B cell (primary cell): ENCODE data around the gene KCNS3. TPM values are rescaled to one million over a fixed set of nuclear protein-coding genes. Genes with fewer than 3 reads are reported as not detected.

Experiments used
- ATAC-seq: fragments of 200-7000 bp; cut with Tn5 transposase; one replicate; pipeline ENCODE4 v1.10.0; 2021; ENCODE audit warnings: low read depth, mild to moderate bottlenecking, moderate number of reproducible peaks, moderate library complexity
- CTCF ChIA-PET: fragments of 350-600 bp; sonication (Branson Sonifier 250); formaldehyde crosslinking; loops from one replicate; lab custom pipeline; 2021; ENCODE audit warnings: antibody characterized with exemption, inconsistent platforms; lab: Charles Lee
- POLR2A ChIA-PET: fragments of 350-600 bp; sonication (Branson Sonifier 250); formaldehyde crosslinking; loops from one replicate; lab custom pipeline; 2021; ENCODE audit warnings: antibody characterized with exemption; lab: Charles Lee
- DNase-seq: peaks from one replicate; pipeline ENCODE4 v3.0.0; 2013
- H2AFZ ChIP-seq: 2 replicates; pipeline ENCODE4 v1.6.1; 2012; ENCODE audit warnings: mild to moderate bottlenecking, low read depth, low read length; ENCODE audit not compliant: insufficient read depth, poor library complexity, severe bottlenecking
- H3K27ac ChIP-seq, 2 donors: 1 replicate in 1 of 2; 2 replicates in 1 of 2; pipeline ENCODE4 v1.5.1; 2012 to 2013; ENCODE audit warnings: low read length in 2 of 2, mild to moderate bottlenecking in 2 of 2, moderate library complexity in 1 of 2
- H3K27me3 ChIP-seq, 4 experiments: fragments of 200-600 bp in 1 of 4; sonication (generic) in 1 of 4; replicated peaks in 1 of 4; 1 replicate in 2 of 4; 2 replicates in 2 of 4; pipeline versions ENCODE4 v1.6.1 to v1.7.0; 2013 to 2016; ENCODE audit warnings: low read length in 3 of 4, mild to moderate bottlenecking in 2 of 4, mixed read lengths in 1 of 4, moderate library complexity in 1 of 4; ENCODE audit not compliant: insufficient read depth in 4 of 4, control insufficient read depth in 3 of 4; ENCODE audit errors: control extremely low read depth in 1 of 4
- H3K36me3 ChIP-seq, 2 experiments: replicated peaks in 1 of 2; 1 replicate in 1 of 2; 2 replicates in 1 of 2; pipeline versions ENCODE4 v1.6.1 to v1.7.1; 2013; ENCODE audit warnings: low read length in 1 of 2; ENCODE audit not compliant: insufficient read depth in 2 of 2, control insufficient read depth in 1 of 2; ENCODE audit errors: control extremely low read depth in 1 of 2, extremely low read depth in 1 of 2
- H3K4me1 ChIP-seq, 2 donors: fragments of 200-600 bp in 1 of 2; sonication (generic) in 1 of 2; 1 replicate in 1 of 2; 2 replicates in 1 of 2; pipeline versions ENCODE4 v1.5.1 to v1.6.1; 2013 to 2017; ENCODE audit warnings: low read length in 2 of 2; ENCODE audit not compliant: control insufficient read depth in 2 of 2, insufficient read depth in 2 of 2
- H3K4me2 ChIP-seq: replicated peaks from 2 replicates; pipeline ENCODE3; 2012; ENCODE audit warnings: mild to moderate bottlenecking, low read depth, low read length; ENCODE audit not compliant: poor library complexity, severe bottlenecking
- H3K4me3 ChIP-seq, 5 experiments: fragments of 200-600 bp in 1 of 5; sonication (generic) in 1 of 5; 1 replicate in 3 of 5; 2 replicates in 2 of 5; pipeline versions ENCODE4 v1.5.1 to v1.7.0; 2011 to 2016; ENCODE audit warnings: low read length in 4 of 5, mild to moderate bottlenecking in 4 of 5, low read depth in 2 of 5, control low read depth in 1 of 5, moderate library complexity in 1 of 5; ENCODE audit not compliant: insufficient read depth in 1 of 5; ENCODE audit errors: control extremely low read depth in 1 of 5, extremely low read depth in 1 of 5
- H3K79me2 ChIP-seq: fragments of 200-600 bp; sonication (generic); one replicate; pipeline ENCODE4 v1.6.0; 2016; ENCODE audit warnings: low read length; ENCODE audit not compliant: control insufficient read depth, insufficient read depth
- H3K9ac ChIP-seq: fragments of 200-600 bp; sonication (generic); 2 replicates; pipeline ENCODE4 v1.6.1; 2017; ENCODE audit warnings: mild to moderate bottlenecking, low read length, moderate library complexity
- H3K9me3 ChIP-seq, 3 donors: one replicate each; pipeline versions ENCODE4 v1.6.1 to v1.7.1; 2013; ENCODE audit warnings: low read length in 2 of 3; ENCODE audit not compliant: control insufficient read depth in 2 of 3, insufficient read depth in 1 of 3; ENCODE audit errors: control extremely low read depth in 1 of 3
- H4K20me1 ChIP-seq: 2 replicates; pipeline ENCODE4 v1.6.0; 2012; ENCODE audit warnings: mild to moderate bottlenecking, low read length; ENCODE audit not compliant: insufficient read depth, control insufficient read depth, poor library complexity, severe bottlenecking
- H3K27ac Mint-ChIP-seq: one replicate; pipeline ENCODE4 v1.8.0; 2021; ENCODE audit warnings: mixed read lengths
- H3K27me3 Mint-ChIP-seq: one replicate; pipeline ENCODE4 v1.8.0; 2021; ENCODE audit warnings: mixed read lengths
- H3K4me1 Mint-ChIP-seq: one replicate; pipeline ENCODE4 v1.8.0; 2021; ENCODE audit warnings: mixed read lengths
- H3K4me3 Mint-ChIP-seq: one replicate; pipeline ENCODE4 v1.8.0; 2021; ENCODE audit warnings: mixed read lengths
- H3K9me3 Mint-ChIP-seq: one replicate; pipeline ENCODE4 v1.8.0; 2022; ENCODE audit warnings: mixed read lengths; ENCODE audit not compliant: insufficient read depth
- CTCF ChIP-seq: fragments of 200-600 bp; IDR thresholded peaks from one replicate; pipeline ENCODE4 v1.8.0; 2022; ENCODE audit warnings: antibody characterized with exemption, mild to moderate bottlenecking
- EZH2 ChIP-seq: IDR thresholded peaks from 2 replicates; pipeline ENCODE4 v1.6.1; 2012; ENCODE audit warnings: borderline replicate concordance, low read depth, mild to moderate bottlenecking, moderate library complexity, low read length; ENCODE audit not compliant: insufficient read depth, poor library complexity, severe bottlenecking
- WGBS: methylation state at CpG from one replicate; pipeline ENCODE4 v1.1.5; 2013; ENCODE audit warnings: missing lambda C conversion rate; ENCODE audit not compliant: insufficient coverage; 5-methylcytosine and 5-hydroxymethylcytosine counted together
- intact Hi-C: fragments of 100-400 bp; cut with micrococcal nuclease; formaldehyde crosslinking; loops from one replicate; pipeline ENCODE4 v1.10.0; 2022
- polyA plus RNA-seq: library from polyadenylated mRNA; depleted of rRNA; stranded (reverse); fragments of >200 nt; gene quantifications from 2 replicates; pipeline ENCODE4 v1.2.3, GENCODE V29; 2012
- total RNA-seq, 2 donors: library from RNA; stranded (reverse); fragments of 120-200 nt in 1 of 2; gene quantifications; 1 replicate in 1 of 2; 2 replicates in 1 of 2; pipeline versions ENCODE4 v1.2.3 to v1.2.4, GENCODE V29; 2013 to 2022

KCNS3 gene
- total and polyA plus RNA-seq, 2 donors (not counting 1 experiment from before 2014, with no cell fraction given): 0.10 to 0.76 TPM

GRCh38 chr2:17835516-17835915 is 43.0 kb upstream of the KCNS3 start:
- H3K4me1 ChIP-seq: peaks cover 4 to 6% of the 10 kb centered on the region in 2 donors
- H3K4me3 Mint-ChIP-seq: no peak overlapping the region
- no peak overlapping the region for H2AFZ ChIP-seq
- no peaks in the 10 kb centered on the region for H3K9me3 ChIP-seq
- H3K27ac ChIP-seq: no peak overlapping the region
- no peaks in the 10 kb centered on the region for H3K9me3 Mint-ChIP-seq
- no peaks in the 10 kb centered on the region for H3K79me2 ChIP-seq
- H3K9ac ChIP-seq: no peak overlapping the region
- H4K20me1 ChIP-seq: no peaks in the 10 kb centered on the region
- H3K27ac Mint-ChIP-seq: no peak overlapping the region
- TF ChIP-seq CTCF: no peak
- no peak for TF ChIP-seq EZH2
- ChIA-PET POLR2A (no interaction called here), CTCF (interaction anchor here (1.0 kb wide), 1 partner anchor 116 kb away, joined by 3 read pairs; no protein-coding TSS in a partner anchor)
- DNase-seq (no peak), ATAC-seq (no peak)
- H3K4me3 ChIP-seq: no peak overlapping the region
- H3K36me3 ChIP-seq: no peaks in the 10 kb centered on the region
- no peaks in the 10 kb centered on the region for H3K27me3 Mint-ChIP-seq
- intact Hi-C loops: loop anchor here (10.0 kb wide), 1 partner anchor 711 kb away; no protein-coding TSS in a partner anchor
- peaks cover 0 to 3% (median 0%) of the 10 kb centered on the region in 4 experiments for H3K27me3 ChIP-seq
- WGBS: no CpG with 5 or more reads among the region's 2 CpGs
- no peak overlapping the region for H3K4me2 ChIP-seq
- H3K4me1 Mint-ChIP-seq: peaks cover 7% of the 10 kb centered on the region

GRCh38 chr2:17839959-17840358 is 38.5 kb upstream of the KCNS3 start:
- ATAC-seq (no peak), DNase-seq (no peak)
- Mint-ChIP-seq H3K27me3 (no peaks in the 10 kb centered on the region), H3K4me3 (no peak overlapping the region), H3K9me3 (no peaks in the 10 kb centered on the region), H3K27ac (no peak overlapping the region), H3K4me1 (no peaks in the 10 kb centered on the region)
- WGBS: no CpG with 5 or more reads among the region's 2 CpGs
- Histone ChIP-seq H4K20me1 (no peaks in the 10 kb centered on the region), H3K4me2 (no peak overlapping the region), H3K27ac (no peak overlapping the region), H3K27me3 (no peaks in the 10 kb centered on the region), H3K4me3 (no peak overlapping the region), H3K4me1 (no peaks in the 10 kb centered on the region), H3K36me3 (no peaks in the 10 kb centered on the region), H3K9ac (no peak overlapping the region), H2AFZ (no peak overlapping the region), H3K79me2 (no peaks in the 10 kb centered on the region), H3K9me3 (no peaks in the 10 kb centered on the region)
- intact Hi-C loops: loop anchor here (10.0 kb wide), 1 partner anchor 715 kb away; no protein-coding TSS in a partner anchor
- ChIA-PET CTCF (interaction anchor here (0.6 kb wide), 1 partner anchor 44 kb away, joined by 4 read pairs; no protein-coding TSS in a partner anchor), POLR2A (no interaction called here)
- no peak for TF ChIP-seq EZH2
- no peak for TF ChIP-seq CTCF
